Measurements from ENCODE around the gene RGS19.

The RGS19 gene

DNA sequence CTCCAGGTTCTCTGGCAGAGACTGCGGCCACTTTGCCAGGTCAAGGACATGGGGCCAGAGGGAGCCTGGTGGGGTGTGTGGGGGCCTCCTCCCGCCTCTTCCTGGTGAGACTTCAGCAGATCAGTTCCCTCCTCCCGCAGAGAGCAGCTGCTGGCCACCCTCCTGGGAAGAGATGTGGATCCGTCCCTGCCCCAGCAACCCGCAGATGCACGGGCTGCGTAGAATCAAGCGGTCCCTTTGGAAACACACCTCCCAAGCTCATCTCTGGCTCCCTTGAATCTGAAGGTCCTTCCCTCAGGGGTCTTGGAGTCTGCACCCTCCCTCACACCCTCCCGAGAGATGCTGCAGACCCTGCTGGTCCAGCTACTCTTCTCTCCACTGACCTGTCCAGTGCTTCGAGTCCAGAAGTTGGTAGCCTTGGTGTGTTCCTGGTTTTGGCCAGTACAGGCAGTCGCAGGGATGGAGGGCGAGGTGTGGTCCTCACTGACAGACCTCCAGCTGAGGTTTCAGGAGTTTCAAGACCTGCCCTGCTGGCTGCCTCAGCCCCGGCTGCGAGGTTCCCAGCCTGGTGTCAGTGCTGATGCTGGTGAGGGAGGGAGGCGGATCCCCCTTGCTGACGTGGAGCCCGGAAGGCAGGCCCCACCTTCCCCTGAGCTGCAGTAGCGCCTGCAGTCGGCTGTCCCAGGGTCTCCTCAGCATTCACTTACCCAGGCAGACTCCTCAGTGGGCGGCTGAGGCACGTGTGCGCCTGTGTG lies 27.8 kb upstream of the RGS19 start, which contains the start of gene NPBWR2:
Gene NPBWR2, minus strand, starts transcription at position 585 of the 755 bp plus-strand sequence. CDS start 734 bp downstream, outside the sequence.
- no peak for DNase-seq (ENCODE audit: low read depth)
- no peak for TF ChIP-seq CTCF (IDR thresholded peaks at IDR 0.05; ENCODE audit: control insufficient read depth, insufficient read depth, low read depth, low read length, missing control alignments)
- no peak within 1 kb of the TSS for H3K4me3 ChIP-seq (ENCODE audit: control insufficient read depth, low read depth, low read length)

DNA sequence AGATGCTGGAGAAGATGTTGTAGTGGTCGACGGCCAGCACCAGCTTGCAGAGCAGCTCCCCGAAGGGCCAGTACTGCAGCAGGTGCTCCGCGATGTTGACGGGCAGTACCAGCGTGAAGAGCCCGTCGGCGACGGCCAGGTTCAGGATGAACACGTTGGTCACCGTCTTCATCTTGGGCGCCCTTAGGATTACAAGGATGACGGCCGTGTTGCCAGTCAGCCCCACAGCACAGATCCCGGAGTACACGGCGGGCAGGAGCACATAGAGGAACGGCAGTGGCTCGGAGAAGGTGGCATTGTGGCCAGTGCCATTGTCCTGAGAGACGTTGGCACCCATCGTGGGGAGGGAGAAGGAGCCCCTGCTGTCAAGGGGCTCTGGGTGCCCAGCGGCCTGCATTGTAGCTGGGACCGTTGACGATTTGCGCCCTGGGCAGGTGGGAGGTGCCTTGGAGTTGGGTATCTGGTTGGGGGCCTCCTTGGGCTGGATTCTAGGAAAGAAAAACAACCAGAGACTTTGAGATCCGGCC lies 27.2 kb upstream of the RGS19 start:
- no peak for TF ChIP-seq CTCF (IDR thresholded peaks at IDR 0.05; ENCODE audit: control insufficient read depth, insufficient read depth, low read depth, low read length, missing control alignments)
- no peak overlapping the region for H3K4me3 ChIP-seq (ENCODE audit: control insufficient read depth, low read depth, low read length)

GRCh38 chr20:64105846-64106434 lies 26.6 kb upstream of the RGS19 start:
- TF ChIP-seq CTCF (IDR thresholded peaks at IDR 0.05; ENCODE audit: control insufficient read depth, insufficient read depth, low read depth, low read length, missing control alignments): no peak
- H3K4me3 ChIP-seq (ENCODE audit: control insufficient read depth, low read depth, low read length): no peak overlapping the region
- no peak for DNase-seq (ENCODE audit: low read depth)

More for the DNA sequence above, 27.2 kb upstream of the RGS19 start:
- DNase-seq (ENCODE audit: low read depth): no peak

DNA sequence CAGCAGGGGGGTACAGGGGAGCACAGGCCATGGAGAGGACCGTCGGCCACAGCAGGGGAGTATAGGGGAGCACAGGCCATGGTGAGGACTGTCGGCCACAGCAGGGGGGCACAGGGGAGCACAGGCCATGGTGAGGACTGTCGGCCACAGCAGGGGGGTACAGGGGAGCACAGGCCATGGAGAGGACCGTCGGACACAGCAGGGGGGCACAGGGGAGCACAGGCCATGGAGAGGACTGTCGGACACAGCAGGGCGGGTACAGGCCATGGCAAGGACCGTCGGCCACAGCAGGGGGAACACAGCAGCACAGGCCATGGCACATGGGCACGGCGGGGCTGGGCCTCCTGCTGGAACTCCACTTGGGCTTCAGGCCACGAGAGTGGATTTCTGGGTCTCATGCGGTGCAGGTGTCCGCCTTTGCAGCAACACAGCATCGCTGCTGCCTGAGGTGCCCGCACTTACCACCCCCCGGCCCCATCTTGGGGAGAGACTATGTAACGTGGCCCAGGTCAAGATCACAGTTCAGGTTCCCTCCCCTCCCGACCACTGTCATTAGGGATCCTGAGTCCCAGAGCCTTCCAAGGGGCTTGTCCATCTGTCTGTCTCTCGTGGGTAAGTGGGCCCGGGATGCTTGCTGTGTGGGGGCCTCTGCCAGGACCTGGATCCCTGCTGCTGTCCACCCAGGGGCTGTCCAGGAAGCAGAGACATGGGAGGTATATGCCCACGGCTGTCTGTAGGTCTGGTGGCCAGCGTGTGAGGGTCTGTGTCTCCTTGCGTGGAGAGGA lies 25.5 kb upstream of the RGS19 start:
- H3K4me3 ChIP-seq (ENCODE audit: control insufficient read depth, low read depth, low read length): no peak overlapping the region
- TF ChIP-seq CTCF (IDR thresholded peaks at IDR 0.05; ENCODE audit: control insufficient read depth, insufficient read depth, low read depth, low read length, missing control alignments): no peak
- DNase-seq (ENCODE audit: low read depth): no peak

DNA sequence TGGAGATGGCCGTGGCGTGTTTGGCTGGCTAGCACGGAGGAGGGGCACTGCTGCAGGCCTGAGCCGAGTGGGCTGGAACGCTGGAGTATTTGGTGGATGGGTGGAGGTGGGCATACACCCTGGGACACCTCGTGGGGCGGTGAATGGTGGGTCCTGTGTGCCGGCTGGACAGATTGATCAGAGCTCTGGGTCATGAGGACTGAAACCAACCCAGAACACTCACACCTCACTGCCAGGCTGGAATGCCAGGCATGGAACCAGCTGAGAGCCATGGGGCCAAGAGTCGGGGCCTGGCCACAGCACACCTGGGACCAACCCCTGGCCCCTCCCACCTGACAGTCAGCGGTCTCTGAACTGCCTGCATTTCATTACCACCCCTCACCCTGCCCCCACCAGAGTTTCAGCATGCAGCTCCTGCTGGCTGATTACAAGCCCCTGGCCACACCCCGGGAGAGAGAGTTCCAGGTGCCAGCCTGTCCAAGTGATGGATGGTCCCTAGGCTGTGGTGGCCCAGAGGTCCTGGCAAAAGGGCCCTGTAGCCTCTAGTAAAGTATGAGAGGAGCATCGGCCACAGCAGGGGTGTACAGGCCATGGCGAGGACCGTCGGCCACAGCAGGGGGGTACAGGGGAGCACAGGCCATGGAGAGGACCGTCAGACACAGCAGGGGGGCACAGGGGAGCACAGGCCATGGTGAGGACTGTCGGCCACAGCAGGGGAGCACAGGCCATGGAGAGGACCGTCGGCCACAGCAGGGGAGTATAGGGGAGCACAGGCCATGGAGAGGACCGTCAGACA lies 24.8 kb upstream of the RGS19 start:
- DNase-seq (ENCODE audit: low read depth): no peak
- no peak for TF ChIP-seq CTCF (IDR thresholded peaks at IDR 0.05; ENCODE audit: control insufficient read depth, insufficient read depth, low read depth, low read length, missing control alignments)
- no peak overlapping the region for H3K4me3 ChIP-seq (ENCODE audit: control insufficient read depth, low read depth, low read length)

Data from AG09309 (cell line).